ENCODE data around the gene TOB1. TPM values are rescaled to one million over a fixed set of nuclear protein-coding genes. Genes with fewer than 3 reads are reported as not detected.

The TOB1 gene
- total RNA-seq, 2 experiments from 2014 or later = 81.8 to 99.0 TPM

DNA sequence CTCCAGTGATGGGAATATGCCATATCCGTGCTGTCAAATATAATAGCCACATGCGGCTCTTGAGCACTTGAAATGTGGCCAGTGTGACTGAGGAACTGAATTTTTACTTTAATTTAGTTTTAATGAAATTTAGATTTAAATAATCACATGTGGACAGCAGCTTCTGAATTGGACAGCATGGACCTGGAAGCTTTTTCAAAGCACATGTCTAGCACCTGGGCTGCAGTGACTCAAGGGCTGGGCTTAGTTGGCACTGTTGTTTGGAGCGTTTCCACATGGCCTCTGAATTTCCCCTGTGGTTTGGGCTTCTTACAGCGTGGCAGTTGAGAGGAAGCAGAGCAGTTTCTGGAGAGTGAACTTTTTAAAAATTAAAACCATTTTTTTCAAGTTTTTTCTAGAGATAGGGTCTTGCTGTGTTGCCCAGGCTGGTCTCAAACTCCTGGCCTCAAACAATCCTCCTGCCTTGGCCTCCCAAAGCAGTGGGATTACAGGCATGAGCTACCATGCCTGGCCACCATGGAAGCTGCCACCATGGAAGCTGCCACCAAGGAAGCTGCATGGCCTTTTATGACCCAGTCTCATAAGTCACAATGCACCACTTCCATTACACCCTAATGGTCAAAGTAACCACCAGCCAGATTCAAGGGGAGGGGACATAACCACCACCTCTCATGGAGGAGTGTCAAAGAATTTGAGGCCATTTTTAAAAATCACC lies 6.7 kb upstream of the TOB1 start:
- DNase-seq = peak; percentile 65
- peaks cover 49% of the 10 kb centered on the region for H3K4me1 Mint-ChIP-seq
- peak overlapping the region; percentile 16 for H3K4me3 Mint-ChIP-seq
- H3K9me3 Mint-ChIP-seq = no peaks in the 10 kb centered on the region
- H3K27ac Mint-ChIP-seq = peak overlapping the region; percentile 78
- CTCF ChIA-PET = interaction anchor here (0.5 to 2.4 kb wide), 6 partner anchors 14 to 290 kb away, joined by 3 to 8 read pairs (median 4); no protein-coding TSS in a partner anchor
- POLR2A ChIA-PET = no interaction called here
- H3K27me3 Mint-ChIP-seq = peaks cover 19% of the 10 kb centered on the region
- peaks cover 2% of the 10 kb centered on the region for H3K36me3 Mint-ChIP-seq (ENCODE audit: low read depth)

DNA sequence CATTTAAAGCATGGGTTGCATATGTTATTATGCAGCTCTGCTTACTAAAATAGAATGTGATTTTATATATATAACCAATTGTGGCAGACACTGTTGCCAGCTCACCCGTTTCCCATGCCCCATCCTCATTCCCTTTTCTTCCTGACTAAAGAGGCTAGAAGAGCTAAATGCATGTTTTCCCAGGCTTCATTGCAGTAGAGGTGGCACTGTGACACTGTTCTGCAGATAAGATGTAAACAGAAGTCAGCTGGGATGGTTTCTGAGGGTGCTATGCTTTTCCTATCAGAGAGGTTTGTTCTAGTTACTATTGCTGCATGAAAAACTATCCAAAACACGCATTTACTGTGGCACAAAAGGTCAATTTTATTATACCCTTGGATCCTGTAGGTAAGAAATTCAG lies 5.7 kb upstream of the TOB1 start:
- H3K27ac Mint-ChIP-seq = peak overlapping the region; percentile 88
- DNase-seq = peak; percentile 17
- H3K4me1 Mint-ChIP-seq = peaks cover 51% of the 10 kb centered on the region

DNA sequence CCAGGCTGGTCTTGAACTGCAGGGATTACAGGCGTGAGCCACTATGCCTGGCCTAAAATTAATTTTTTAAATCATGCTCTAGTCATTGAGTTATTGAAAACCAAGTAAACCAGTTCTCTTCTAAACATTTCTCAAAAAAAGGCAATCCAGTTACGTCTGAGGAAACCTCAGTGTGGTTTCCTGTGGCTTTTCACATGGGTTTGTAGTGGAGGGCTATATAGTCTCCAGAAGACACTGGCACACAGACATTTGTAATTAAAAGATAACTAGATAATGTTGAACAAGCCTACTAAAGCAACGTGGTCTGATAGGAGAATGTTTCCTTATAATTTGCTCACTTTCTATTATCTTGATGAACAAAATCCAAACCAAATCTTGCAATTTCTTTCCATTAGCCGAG lies 5.2 kb upstream of the TOB1 start:
- H3K9me3 Mint-ChIP-seq = no peaks in the 10 kb centered on the region
- peaks cover 15% of the 10 kb centered on the region for H3K27me3 Mint-ChIP-seq
- peaks cover 2% of the 10 kb centered on the region for H3K36me3 Mint-ChIP-seq (ENCODE audit: low read depth)
- POLR2A ChIA-PET = no interaction called here
- CTCF ChIA-PET = interaction anchor here (1.3 kb wide), 1 partner anchor 56 kb away, joined by 4 read pairs; no protein-coding TSS in a partner anchor
- peak overlapping the region; percentile 71 for H3K4me3 Mint-ChIP-seq
- H3K4me1 Mint-ChIP-seq = peaks cover 51% of the 10 kb centered on the region
- H3K27ac Mint-ChIP-seq = peak overlapping the region; percentile 88
- peak; percentile 80 for DNase-seq

More for the DNA sequence above, 5.7 kb upstream of the TOB1 start:
- ChIA-PET CTCF (interaction anchor here (0.6 to 1.7 kb wide), 3 partner anchors 12 to 56 kb away, joined by 3 to 8 read pairs (median 4); no protein-coding TSS in a partner anchor), POLR2A (no interaction called here)
- Mint-ChIP-seq H3K4me3 (peak overlapping the region; percentile 71), H3K27me3 (peaks cover 19% of the 10 kb centered on the region), H3K36me3 (ENCODE audit: low read depth) (peaks cover 2% of the 10 kb centered on the region), H3K9me3 (no peaks in the 10 kb centered on the region)

DNA sequence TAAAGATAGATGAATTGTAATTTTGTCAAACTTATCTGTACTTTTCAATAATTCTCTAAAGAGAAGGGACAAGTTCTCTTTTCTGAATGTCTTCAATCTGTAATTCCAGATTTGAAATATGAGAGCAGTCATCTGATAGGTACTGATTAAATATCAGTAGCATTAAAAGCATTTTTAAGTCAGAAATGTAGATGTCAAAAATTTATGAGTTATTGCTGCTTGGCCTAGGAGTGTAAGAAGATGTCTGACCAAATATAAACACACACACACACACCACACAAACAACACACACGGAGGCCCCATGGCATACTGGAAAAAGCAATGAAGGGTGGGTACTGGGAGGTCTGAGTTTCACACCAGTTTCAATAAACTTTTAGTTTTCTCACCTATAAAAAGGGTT lies 2.4 kb upstream of the TOB1 start:
- no peak for DNase-seq
- peaks cover 2% of the 10 kb centered on the region for H3K27me3 Mint-ChIP-seq
- peaks cover 53% of the 10 kb centered on the region for H3K4me1 Mint-ChIP-seq
- H3K4me3 Mint-ChIP-seq = peak overlapping the region; percentile 85
- no peaks in the 10 kb centered on the region for H3K9me3 Mint-ChIP-seq
- ChIA-PET POLR2A (no interaction called here), CTCF (no interaction called here)
- peaks cover 11% of the 10 kb centered on the region for H3K36me3 Mint-ChIP-seq (ENCODE audit: low read depth)
- H3K27ac Mint-ChIP-seq = peak overlapping the region; percentile 98

DNA sequence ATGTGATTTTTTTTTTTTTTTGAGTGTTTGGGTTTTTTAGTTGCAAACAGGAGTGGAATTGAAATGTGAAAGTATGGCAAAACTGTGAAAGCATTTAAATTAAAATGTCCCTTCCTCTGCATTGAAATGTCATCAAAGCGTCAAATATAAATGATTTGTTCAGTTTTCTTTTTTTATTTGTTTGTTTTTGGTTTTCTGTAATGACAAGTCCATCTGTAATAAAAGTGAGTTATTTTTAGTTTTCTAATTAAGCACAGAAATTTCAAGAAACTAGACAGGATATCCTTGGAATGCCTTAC lies 1.9 kb upstream of the TOB1 start:
- no peak for DNase-seq
- POLR2A ChIA-PET = no interaction called here
- CTCF ChIA-PET = interaction anchor here (0.8 to 1.6 kb wide), 3 partner anchors 9 to 62 kb away, joined by 3 to 4 read pairs (median 3); no protein-coding TSS in a partner anchor
- Mint-ChIP-seq H3K27ac (peak overlapping the region; percentile 98), H3K9me3 (no peaks in the 10 kb centered on the region), H3K4me3 (peak overlapping the region; percentile 85), H3K4me1 (peaks cover 53% of the 10 kb centered on the region), H3K36me3 (ENCODE audit: low read depth) (peaks cover 14% of the 10 kb centered on the region), H3K27me3 (no peaks in the 10 kb centered on the region)

DNA sequence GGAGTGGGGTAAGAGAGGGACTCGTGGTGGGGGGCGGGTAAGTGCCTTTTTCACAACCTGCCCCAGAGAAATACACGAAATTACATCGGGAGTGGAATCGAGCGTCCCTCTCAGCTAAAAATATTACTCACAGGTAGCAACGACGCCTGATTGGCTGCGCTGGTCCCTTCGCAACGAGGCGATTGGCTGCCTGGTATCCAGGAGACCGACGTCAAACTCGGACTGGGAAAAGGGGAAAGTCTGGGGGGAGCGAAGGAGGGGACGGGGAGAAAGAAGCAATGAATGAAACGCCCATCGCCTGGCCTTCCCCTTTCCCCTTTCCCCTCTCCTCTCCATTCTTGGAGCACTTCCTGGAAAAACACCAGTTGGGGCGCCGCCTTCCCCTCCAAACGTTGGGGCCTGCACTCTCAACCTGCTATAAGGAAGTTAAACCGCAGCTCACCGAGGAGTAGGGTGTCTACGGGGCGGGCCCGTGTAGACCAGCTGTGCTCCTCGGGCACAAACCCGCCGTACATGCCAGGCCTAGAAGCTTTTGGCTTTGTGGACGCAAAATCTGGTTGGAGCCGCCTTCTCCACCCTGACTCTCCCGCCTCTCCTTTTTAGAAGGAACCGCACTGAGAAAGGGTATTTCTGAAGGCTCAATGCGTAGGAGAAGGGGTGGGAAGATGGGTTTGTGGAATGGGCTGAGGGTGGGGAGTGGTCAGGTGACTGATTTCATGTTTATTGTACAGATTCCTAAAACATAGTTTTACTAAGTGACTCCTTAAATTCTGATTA lies 1.4 kb upstream of the TOB1 start:
- H3K4me3 Mint-ChIP-seq = peak overlapping the region; percentile 85
- peaks cover 19% of the 10 kb centered on the region for H3K36me3 Mint-ChIP-seq (ENCODE audit: low read depth)
- DNase-seq = peak; percentile 92
- H3K4me1 Mint-ChIP-seq = peaks cover 52% of the 10 kb centered on the region
- ChIA-PET POLR2A (interaction anchor here (0.6 to 1.5 kb wide), 4 partner anchors 40 to 77 kb away, joined by 3 to 4 read pairs (median 3); no protein-coding TSS in a partner anchor), CTCF (interaction anchor here (0.8 to 3.2 kb wide), 8 partner anchors 10 to 89 kb away, joined by 3 to 20 read pairs (median 4); no protein-coding TSS in a partner anchor)
- peak overlapping the region; percentile 98 for H3K27ac Mint-ChIP-seq
- H3K9me3 Mint-ChIP-seq = no peaks in the 10 kb centered on the region
- no peaks in the 10 kb centered on the region for H3K27me3 Mint-ChIP-seq

DNA sequence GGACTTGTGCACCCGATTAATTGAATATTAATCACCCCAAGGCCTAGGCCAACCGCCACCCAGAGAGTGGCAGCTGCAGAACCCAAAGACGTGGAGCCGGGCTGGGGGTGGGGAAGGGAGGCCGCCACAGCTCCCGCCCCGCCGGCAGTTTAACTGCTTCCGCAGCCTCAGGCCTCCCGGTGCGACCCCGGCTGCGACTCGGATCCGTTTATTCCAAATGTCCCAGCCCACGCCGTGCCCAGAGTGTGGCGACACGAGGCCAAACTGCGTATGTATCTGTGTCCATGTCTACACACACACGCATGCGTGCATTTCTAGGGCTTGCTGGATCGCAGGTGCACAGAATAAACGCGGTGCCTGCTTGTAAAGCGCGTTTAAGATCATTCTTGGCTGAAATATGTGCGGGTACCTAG lies 802 bp upstream of the TOB1 start:
- H3K4me3 Mint-ChIP-seq = peak overlapping the region; percentile 85
- peaks cover 19% of the 10 kb centered on the region for H3K36me3 Mint-ChIP-seq (ENCODE audit: low read depth)
- peaks cover 48% of the 10 kb centered on the region for H3K4me1 Mint-ChIP-seq
- DNase-seq = peak; percentile 71
- ChIA-PET CTCF (interaction anchor here (0.5 to 3.2 kb wide), 12 partner anchors 10 to 286 kb away, joined by 3 to 20 read pairs (median 4); partner anchors contain the start of gene NME1), POLR2A (interaction anchor here (0.9 to 2.0 kb wide), 7 partner anchors 15 to 253 kb away, joined by 3 to 8 read pairs (median 4); no protein-coding TSS in a partner anchor)
- H3K27me3 Mint-ChIP-seq = no peaks in the 10 kb centered on the region
- peak overlapping the region; percentile 98 for H3K27ac Mint-ChIP-seq
- H3K9me3 Mint-ChIP-seq = no peaks in the 10 kb centered on the region

DNA sequence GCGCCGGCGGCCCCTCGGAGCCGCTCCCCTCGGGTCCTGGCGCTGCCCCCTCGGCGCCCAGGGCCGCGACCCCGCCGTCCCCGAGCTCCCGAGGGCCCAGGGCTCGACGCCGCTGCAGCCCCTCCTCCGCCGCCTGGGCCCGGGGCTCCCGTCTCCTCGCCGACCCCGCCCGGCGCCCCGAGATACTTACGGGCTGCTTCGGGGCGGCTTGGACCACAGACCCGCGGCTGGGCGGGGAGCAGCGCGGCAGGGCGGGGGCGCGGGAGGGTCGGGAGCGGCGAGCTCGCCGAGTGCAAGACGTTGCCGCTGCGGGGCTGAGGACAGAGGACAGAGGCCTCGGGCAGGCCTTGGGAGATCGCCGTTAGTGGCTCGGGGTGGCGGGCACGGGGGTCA lies 290 bp downstream of the TOB1 start:
- H3K9me3 Mint-ChIP-seq = no peaks in the 10 kb centered on the region
- CTCF ChIA-PET = interaction anchor here (0.7 to 3.2 kb wide), 13 partner anchors 10 to 287 kb away, joined by 3 to 20 read pairs (median 5); partner anchors contain the start of gene NME1
- no peak for DNase-seq
- H3K27me3 Mint-ChIP-seq = no peaks in the 10 kb centered on the region
- peak overlapping the region; percentile 85 for H3K4me3 Mint-ChIP-seq
- H3K27ac Mint-ChIP-seq = peak overlapping the region; percentile 98
- H3K4me1 Mint-ChIP-seq = peaks cover 46% of the 10 kb centered on the region
- POLR2A ChIA-PET = interaction anchor here (0.9 to 2.0 kb wide), 8 partner anchors 12 to 254 kb away, joined by 3 to 11 read pairs (median 5); no protein-coding TSS in a partner anchor
- peaks cover 28% of the 10 kb centered on the region for H3K36me3 Mint-ChIP-seq (ENCODE audit: low read depth)

DNA sequence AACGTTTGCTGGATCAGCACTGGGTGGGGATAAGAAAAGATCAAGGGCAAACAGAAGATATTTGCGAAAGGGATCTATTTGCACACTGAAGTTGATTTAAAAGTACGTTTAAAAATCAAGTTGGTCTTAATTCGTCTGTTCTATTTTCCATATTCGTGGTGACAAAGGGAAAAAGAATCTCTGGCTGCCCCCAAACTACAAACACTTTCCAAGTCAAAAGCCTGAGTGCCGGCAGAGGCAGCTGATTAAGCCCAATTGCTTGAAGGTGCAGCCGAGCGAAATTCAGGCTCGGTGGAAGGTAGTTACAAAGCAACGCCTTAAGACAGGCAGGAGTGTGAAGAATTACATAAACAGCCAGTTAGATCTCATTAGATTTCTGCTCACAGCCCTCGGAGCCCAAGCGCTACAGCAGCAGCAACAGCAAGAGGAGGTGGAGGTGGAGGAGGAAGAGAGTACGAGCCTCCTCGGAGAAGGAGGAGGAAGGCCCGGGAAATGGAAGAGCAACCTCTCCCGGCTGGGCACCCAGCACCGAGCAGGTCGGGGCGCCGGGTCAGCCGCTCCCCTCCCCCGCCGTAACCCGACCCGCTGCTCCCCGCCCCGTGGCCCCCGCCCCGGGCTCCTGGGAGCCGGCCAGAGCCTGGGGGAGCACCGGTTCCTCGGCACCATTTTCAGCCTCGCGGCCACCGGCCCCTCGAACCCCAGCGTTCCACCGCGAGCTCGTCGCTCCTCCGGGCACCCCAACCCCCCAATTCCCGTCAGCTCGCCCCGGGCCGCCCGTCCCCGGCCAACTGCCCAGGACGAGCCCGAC lies 890 bp downstream of the TOB1 start:
- peak; percentile 61 for DNase-seq
- POLR2A ChIA-PET = interaction anchor here (1.1 to 2.0 kb wide), 7 partner anchors 11 to 90 kb away, joined by 3 to 11 read pairs (median 6); no protein-coding TSS in a partner anchor
- peak overlapping the region; percentile 88 for H3K4me3 Mint-ChIP-seq
- CTCF ChIA-PET = interaction anchor here (1.1 to 3.2 kb wide), 10 partner anchors 10 to 95 kb away, joined by 3 to 20 read pairs (median 6); no protein-coding TSS in a partner anchor
- peaks cover 46% of the 10 kb centered on the region for H3K4me1 Mint-ChIP-seq
- peaks cover 29% of the 10 kb centered on the region for H3K36me3 Mint-ChIP-seq (ENCODE audit: low read depth)
- H3K27ac Mint-ChIP-seq = peak overlapping the region; percentile 95
- H3K9me3 Mint-ChIP-seq = no peaks in the 10 kb centered on the region
- no peaks in the 10 kb centered on the region for H3K27me3 Mint-ChIP-seq

DNA sequence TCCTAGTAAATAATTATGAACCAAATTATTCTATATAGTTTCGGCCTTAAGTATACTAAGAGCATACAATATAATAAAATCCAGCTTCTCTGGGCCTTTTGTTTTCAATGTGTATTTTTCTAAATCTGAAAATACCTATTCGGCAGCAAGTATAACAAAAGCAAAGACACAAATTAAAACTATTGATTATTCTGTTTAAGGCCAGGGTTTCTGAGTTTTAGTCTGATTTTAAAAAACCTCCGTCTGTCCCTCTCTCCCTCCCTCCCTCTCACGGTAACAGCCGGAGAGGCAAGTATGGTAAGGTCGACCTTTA lies 1.5 kb downstream of the TOB1 start:
- peaks cover 43% of the 10 kb centered on the region for H3K4me1 Mint-ChIP-seq
- H3K36me3 Mint-ChIP-seq (ENCODE audit: low read depth) = peaks cover 29% of the 10 kb centered on the region
- H3K9me3 Mint-ChIP-seq = no peaks in the 10 kb centered on the region
- H3K27me3 Mint-ChIP-seq = no peaks in the 10 kb centered on the region
- ChIA-PET POLR2A (interaction anchor here (0.6 to 1.2 kb wide), 2 partner anchors 11 to 67 kb away, joined by 3 read pairs; no protein-coding TSS in a partner anchor), CTCF (interaction anchor here (1.1 to 3.2 kb wide), 4 partner anchors 9 to 93 kb away, joined by 3 to 20 read pairs (median 8); no protein-coding TSS in a partner anchor)
- peak overlapping the region; percentile 95 for H3K27ac Mint-ChIP-seq
- H3K4me3 Mint-ChIP-seq = peak overlapping the region; percentile 88
- DNase-seq = no peak

DNA sequence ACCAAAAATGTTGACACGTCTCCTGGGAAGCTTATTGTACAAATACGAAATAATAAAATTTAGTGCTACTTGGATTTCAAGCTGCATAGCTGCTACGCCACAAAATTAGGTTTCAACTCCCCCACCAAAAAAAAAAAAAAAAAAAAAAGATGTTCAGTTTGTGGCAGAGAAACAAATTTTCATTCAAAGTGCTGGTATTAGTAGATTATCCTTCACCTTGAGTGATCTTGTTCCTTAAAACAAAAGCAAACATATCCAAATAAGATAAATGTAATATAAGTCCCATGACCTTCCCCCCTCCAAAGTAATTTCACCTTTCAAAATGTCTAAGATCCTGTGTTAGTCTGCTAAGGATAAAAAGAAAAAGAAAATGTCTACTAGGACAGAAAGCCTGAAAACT lies 2.2 kb downstream of the TOB1 start:
- no peak for DNase-seq
- H3K27ac Mint-ChIP-seq = no peak overlapping the region
- CTCF ChIA-PET = interaction anchor here (0.6 to 2.3 kb wide), 12 partner anchors 8 to 289 kb away, joined by 3 to 9 read pairs (median 4); partner anchors contain the start of gene NME1
- H3K4me3 Mint-ChIP-seq = peak overlapping the region; percentile 88
- POLR2A ChIA-PET = no interaction called here
- H3K4me1 Mint-ChIP-seq = peaks cover 39% of the 10 kb centered on the region
- H3K36me3 Mint-ChIP-seq (ENCODE audit: low read depth) = peaks cover 29% of the 10 kb centered on the region
- H3K9me3 Mint-ChIP-seq = no peaks in the 10 kb centered on the region
- no peaks in the 10 kb centered on the region for H3K27me3 Mint-ChIP-seq

Data from activated CD4-positive, alpha-beta T cell treated with anti-CD3 and anti-CD28 coated beads, Interleukin-2, amount 10 ng/mL, durations not matched to agents 7 days and 5 days (primary cell).